Right lobe of liver (tissue), 4 donors: ENCODE measurements around the gene OSBP.

ENCODE experiments used
- POLR2A ChIP-seq: fragments of 450-650 bp; IDR thresholded peaks from one replicate; pipeline ENCODE4 v1.6.1; 2017; ENCODE audit warnings: antibody characterized with exemption, mild to moderate bottlenecking
- TF ChIP-seq, protein P1 (sequence below), 4 donors: fragments of 200-600 bp in 3 of 4; fragments of 450-650 bp in 1 of 4; IDR thresholded peaks; one replicate each; pipeline versions ENCODE4 v1.5.1 to v1.8.0; 2016 to 2022; ENCODE audit warnings: antibody characterized with exemption in 4 of 4, mild to moderate bottlenecking in 2 of 4
- donor health status: DM: no; HTN: no; CAD: no.
- donor health status: DM: no; HTN: no; CAD: no.
- donor health status: DM: no; HTN: yes; CAD: no.

DNA sequence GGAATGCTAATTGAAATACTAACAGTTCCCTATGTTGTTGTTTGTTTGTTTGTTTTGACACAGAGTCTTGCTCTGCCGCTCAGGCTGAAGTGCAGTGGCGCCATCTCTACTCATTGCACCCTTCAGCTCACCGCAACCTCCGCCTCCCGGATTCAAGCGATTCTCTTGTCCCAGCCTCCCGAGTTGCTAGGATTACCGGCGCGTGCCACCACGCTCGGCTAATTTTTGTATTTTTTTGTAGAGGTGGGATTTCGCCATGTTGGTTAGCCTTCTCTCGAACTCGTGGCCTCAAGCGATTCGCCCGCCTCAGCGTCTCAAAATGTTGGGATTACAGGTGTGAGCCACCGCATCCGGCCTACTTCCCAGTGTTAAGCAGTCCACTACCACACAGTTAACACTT, 62.3 kb downstream of the OSBP start:
- TF ChIP-seq, protein P1, sequence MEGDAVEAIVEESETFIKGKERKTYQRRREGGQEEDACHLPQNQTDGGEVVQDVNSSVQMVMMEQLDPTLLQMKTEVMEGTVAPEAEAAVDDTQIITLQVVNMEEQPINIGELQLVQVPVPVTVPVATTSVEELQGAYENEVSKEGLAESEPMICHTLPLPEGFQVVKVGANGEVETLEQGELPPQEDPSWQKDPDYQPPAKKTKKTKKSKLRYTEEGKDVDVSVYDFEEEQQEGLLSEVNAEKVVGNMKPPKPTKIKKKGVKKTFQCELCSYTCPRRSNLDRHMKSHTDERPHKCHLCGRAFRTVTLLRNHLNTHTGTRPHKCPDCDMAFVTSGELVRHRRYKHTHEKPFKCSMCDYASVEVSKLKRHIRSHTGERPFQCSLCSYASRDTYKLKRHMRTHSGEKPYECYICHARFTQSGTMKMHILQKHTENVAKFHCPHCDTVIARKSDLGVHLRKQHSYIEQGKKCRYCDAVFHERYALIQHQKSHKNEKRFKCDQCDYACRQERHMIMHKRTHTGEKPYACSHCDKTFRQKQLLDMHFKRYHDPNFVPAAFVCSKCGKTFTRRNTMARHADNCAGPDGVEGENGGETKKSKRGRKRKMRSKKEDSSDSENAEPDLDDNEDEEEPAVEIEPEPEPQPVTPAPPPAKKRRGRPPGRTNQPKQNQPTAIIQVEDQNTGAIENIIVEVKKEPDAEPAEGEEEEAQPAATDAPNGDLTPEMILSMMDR (IDR thresholded peaks at IDR 0.05) = no peak
- no peak for TF ChIP-seq POLR2A
